H1 (cell line): ENCODE results near the gene TVP23B. TPM values are rescaled to one million over a fixed set of nuclear protein-coding genes. Genes with fewer than 3 reads are reported as not detected.

Experiments
- KDM5A ChIP-seq: fragments of 200-600 bp; IDR thresholded peaks from 2 replicates; pipeline ENCODE4 v1.7.1; 2012; ENCODE audit warnings: mild to moderate bottlenecking, low read length, inconsistent platforms, mixed read lengths
- TBP ChIP-seq: IDR thresholded peaks from 2 replicates; pipeline ENCODE4 v1.6.1; 2011; ENCODE audit warnings: low read depth, low read length, improper control_type of control experiment
- polyA plus RNA-seq, 7 experiments: library from polyadenylated mRNA; depleted of rRNA in 3 of 7; stranded (reverse) in 5 of 7; unstranded in 2 of 7; fragments of >200 nt in 5 of 7; fragments of 200-250 nt in 2 of 7; gene quantifications; 1 replicate in 5 of 7; 2 replicates in 1 of 7; 4 replicates in 1 of 7; pipeline versions ENCODE4 v1.2.1 to v1.2.3, GENCODE V29; 2011 to 2013; ENCODE audit warnings: missing spikeins in 2 of 7, mixed read lengths in 2 of 7
- total RNA-seq: library from RNA; stranded (reverse); fragmentation: NEBNext Ultra II Directional; extraction: Animal tissue kit (Norgen Biotek cat#: 25700); gene quantifications from 2 replicates; pipeline ENCODE4 v1.2.1, GENCODE V29; 2021

The TVP23B gene
- total and polyA plus RNA-seq, 2 of the 8 experiments (the other 6 are each of a cell fraction or from before 2014, with no cell fraction given), result 11.5 to 22.7 TPM

DNA sequence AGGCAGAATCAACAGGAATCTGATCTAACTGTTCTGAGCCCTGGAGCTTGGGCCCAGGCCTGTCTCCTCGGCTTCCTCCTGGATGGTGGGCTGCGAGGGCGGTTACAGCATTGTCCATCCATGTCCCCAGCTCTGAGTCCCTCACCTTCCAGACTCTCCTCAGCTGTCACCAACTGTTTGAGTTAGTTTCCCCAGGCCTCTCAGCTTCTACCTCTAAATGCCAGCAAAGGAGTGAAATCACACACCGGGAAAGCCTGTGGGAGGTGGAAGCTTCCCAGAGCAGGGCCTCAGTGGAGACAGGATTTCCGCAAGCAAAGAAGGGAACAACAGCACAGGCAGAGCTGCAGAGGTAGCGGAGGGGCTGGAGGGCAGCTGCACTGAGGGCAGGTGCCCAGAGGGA is 67.5 kb downstream of the TVP23B start (continued):
- TF ChIP-seq TBP (no peak), KDM5A (no peak)
